HCT116 (cell line): ENCODE measurements around the gene MNAT1. TPM values are rescaled to one million over a fixed set of nuclear protein-coding genes. Genes with fewer than 3 reads are reported as not detected.

ENCODE experiments used
- ATAC-seq: fragments of 200-7000 bp; cut with Tn5 transposase; 2 replicates; pipeline ENCODE4 v1.9.1; 2020; ENCODE audit warnings: mild to moderate bottlenecking, moderate library complexity
- BruUV-seq: library from RNA; stranded (reverse); fragments of 400-500 nt; replicated peaks from 2 replicates; lab custom pipeline; 2021; lab: Mats Ljungman, UMichigan
- CTCF ChIA-PET: fragments of 300-600 bp; sonication (Branson Sonifier 250); formaldehyde crosslinking; loops from one replicate; lab custom pipeline; 2021; ENCODE audit warnings: antibody characterized with exemption; lab: Charles Lee
- POLR2A ChIA-PET: fragments of 300-600, 350-600 bp; sonication (Branson Sonifier 250); formaldehyde crosslinking; loops from one replicate; lab custom pipeline; 2021; ENCODE audit warnings: antibody characterized with exemption; lab: Charles Lee
- RAD21 ChIA-PET, 2 experiments: fragments of 300-600 bp; sonication (Branson Sonifier 250); formaldehyde crosslinking; loops; one replicate each; lab custom pipeline; 2023; ENCODE audit warnings: low total read pairs in 2 of 2; ENCODE audit not compliant: uncharacterized antibody in 2 of 2, unreplicated experiment in 2 of 2, low non-redundant PET in 1 of 2; lab: Charles Lee
- DNase-seq: peaks from one replicate; pipeline ENCODE4 v3.0.0-alpha.2; 2010; ENCODE audit warnings: low read depth, low spot score
- H2AFZ ChIP-seq: fragments of 200-600 bp; shearing (Covaris generic), sonication (generic); 2 replicates; pipeline ENCODE4 v1.6.1; 2017; ENCODE audit warnings: low read depth, mixed run types, mixed read lengths, antibody characterized with exemption, low read length; ENCODE audit not compliant: poor library complexity, severe bottlenecking
- H3K27ac ChIP-seq: 2 replicates; pipeline ENCODE4 v1.5.1; 2012; ENCODE audit warnings: low read depth, low read length
- H3K27me3 ChIP-seq: fragments of 200-600 bp; sonication (generic); 2 replicates; pipeline ENCODE4 v1.6.1; 2016; ENCODE audit warnings: mixed run types, low read length, mixed read lengths; ENCODE audit not compliant: insufficient read depth
- H3K36me3 ChIP-seq, 2 experiments: fragments of 200-500 bp in 1 of 2; fragments of 200-600 bp in 1 of 2; sonication (Bioruptor generic) in 1 of 2; sonication (generic) in 1 of 2; 2 replicates each; pipeline versions ENCODE4 v1.5.1 to v1.6.1; 2014 to 2016; ENCODE audit warnings: low read length in 2 of 2, inconsistent platforms in 1 of 2, mixed read lengths in 1 of 2, mixed run types in 1 of 2; ENCODE audit not compliant: insufficient read depth in 2 of 2, control insufficient read depth in 1 of 2
- H3K4me1 ChIP-seq, 2 experiments: fragments of 200-600 bp in 1 of 2; sonication (generic) in 1 of 2; 2 replicates each; pipeline versions ENCODE4 v1.5.1 to v1.6.1; 2012 to 2017; ENCODE audit warnings: low read length in 2 of 2, inconsistent platforms in 1 of 2, mild to moderate bottlenecking in 1 of 2, mixed read lengths in 1 of 2, mixed run types in 1 of 2, moderate library complexity in 1 of 2; ENCODE audit not compliant: insufficient read depth in 2 of 2, control insufficient read depth in 1 of 2
- H3K4me2 ChIP-seq: fragments of 200-600 bp; sonication (generic); 2 replicates; pipeline ENCODE4 v1.6.1; 2017; ENCODE audit warnings: mixed run types, low read length, mixed read lengths
- H3K4me3 ChIP-seq, 2 experiments: fragments of 200-600 bp in 1 of 2; sonication (generic) in 1 of 2; replicated peaks in 1 of 2; 2 replicates each; pipeline ENCODE4 v1.5.1; 2011 to 2016; ENCODE audit warnings: low read length in 2 of 2, control low read depth in 1 of 2, low read depth in 1 of 2, mild to moderate bottlenecking in 1 of 2, mixed read lengths in 1 of 2, mixed run types in 1 of 2
- H3K79me2 ChIP-seq: fragments of 200-600 bp; sonication (generic); 2 replicates; pipeline ENCODE4 v1.6.1; 2017; ENCODE audit warnings: mild to moderate bottlenecking, mixed run types, low read length, moderate library complexity, mixed read lengths; ENCODE audit not compliant: insufficient read depth
- H3K9ac ChIP-seq: fragments of 200-600 bp; sonication (generic); 2 replicates; pipeline ENCODE4 v1.6.1; 2016; ENCODE audit warnings: low read length, mixed read lengths
- H3K9me2 ChIP-seq: fragments of 200-600 bp; sonication (generic), shearing (Covaris generic); 2 replicates; pipeline ENCODE4 v1.6.1; 2017; ENCODE audit warnings: mixed run types, mild to moderate bottlenecking, moderate library complexity; ENCODE audit not compliant: insufficient read depth
- H3K9me3 ChIP-seq, 2 experiments: fragments of 200-500 bp in 1 of 2; fragments of 200-600 bp in 1 of 2; sonication (Bioruptor generic) in 1 of 2; sonication (generic) in 1 of 2; 2 replicates each; pipeline ENCODE4 v1.6.1; 2014 to 2017; ENCODE audit warnings: low read length in 2 of 2, mixed read lengths in 2 of 2, inconsistent platforms in 1 of 2, low read depth in 1 of 2, mild to moderate bottlenecking in 1 of 2, mixed run types in 1 of 2, moderate library complexity in 1 of 2; ENCODE audit not compliant: control insufficient read depth in 1 of 2, insufficient read depth in 1 of 2
- H4K20me1 ChIP-seq: fragments of 200-600 bp; sonication (generic), shearing (Covaris generic); 2 replicates; pipeline ENCODE4 v1.6.1; 2017; ENCODE audit warnings: mixed run types, mild to moderate bottlenecking, moderate library complexity; ENCODE audit not compliant: insufficient read depth
- CBX3 ChIP-seq: IDR thresholded peaks from 2 replicates; pipeline ENCODE4 v1.6.1; 2012; ENCODE audit warnings: low read depth
- ELF1 ChIP-seq: IDR thresholded peaks from 2 replicates; pipeline ENCODE4 v1.6.1; 2012; ENCODE audit warnings: low read depth, borderline replicate concordance
- EZH2phosphoT487 ChIP-seq: fragments of 200-600 bp; IDR thresholded peaks from 2 replicates; pipeline ENCODE4 v1.6.1; 2018; ENCODE audit warnings: antibody characterized with exemption, borderline replicate concordance
- FOSL1 ChIP-seq: IDR thresholded peaks from 2 replicates; pipeline ENCODE4 v1.6.1; 2012; ENCODE audit warnings: low read depth
- MAX ChIP-seq: IDR thresholded peaks from 2 replicates; pipeline ENCODE4 v1.6.1; 2012
- POLR2AphosphoS5 ChIP-seq: IDR thresholded peaks from 2 replicates; pipeline ENCODE4 v1.6.1; 2011; ENCODE audit warnings: mild to moderate bottlenecking, low read depth, low read length, moderate library complexity
- RAD21 ChIP-seq: IDR thresholded peaks from 2 replicates; pipeline ENCODE4 v1.6.1; 2012; ENCODE audit warnings: low read depth, mild to moderate bottlenecking
- SIN3A ChIP-seq: IDR thresholded peaks from 2 replicates; pipeline ENCODE4 v1.6.1; 2012; ENCODE audit warnings: low read depth
- SP1 ChIP-seq: IDR thresholded peaks from 2 replicates; pipeline ENCODE4 v1.6.1; 2012; ENCODE audit warnings: low read depth
- SRF ChIP-seq: IDR thresholded peaks from 2 replicates; pipeline ENCODE4 v1.6.1; 2012; ENCODE audit warnings: low read depth
- YY1 ChIP-seq: IDR thresholded peaks from 2 replicates; pipeline ENCODE4 v1.6.1; 2011; ENCODE audit warnings: low read length, low read depth, moderate library complexity, mild to moderate bottlenecking; ENCODE audit not compliant: insufficient replicate concordance; ENCODE audit errors: extremely low read depth
- ZFX ChIP-seq: fragments of 450-650 bp; IDR thresholded peaks from 2 replicates; pipeline ENCODE4 v1.6.1; 2017
- ZNF274 ChIP-seq: fragments of 200-500 bp; sonication (Bioruptor generic); IDR thresholded peaks from 2 replicates; pipeline ENCODE4 v1.6.1; 2014; ENCODE audit warnings: mild to moderate bottlenecking, low read depth, low read length, inconsistent platforms
- intact Hi-C: fragments of 100-400 bp; cut with micrococcal nuclease; formaldehyde crosslinking; loops from 2 replicates; pipeline ENCODE4 v1.10.0; 2022
- total RNA-seq: library from RNA; stranded (reverse); gene quantifications from one replicate; pipeline ENCODE4 v1.2.1, GENCODE V29; 2021; ENCODE audit not compliant: unreplicated experiment
- TF ChIP-seq, protein P1 (sequence below): IDR thresholded peaks from 2 replicates; pipeline ENCODE4 v1.6.1; 2012; ENCODE audit warnings: low read depth
- TF ChIP-seq, protein P2 (sequence below), 3 experiments: fragments of 200-600 bp in 1 of 3; sonication (generic) in 1 of 3; IDR thresholded peaks in 2 of 3; conservative IDR thresholded peaks in 1 of 3; 2 replicates each; pipeline ENCODE4 v1.5.1; 2012 to 2017; ENCODE audit warnings: low read depth in 2 of 3, low read length in 2 of 3, antibody characterized with exemption in 1 of 3, borderline replicate concordance in 1 of 3, control low read depth in 1 of 3, mild to moderate bottlenecking in 1 of 3, mixed read lengths in 1 of 3, mixed run types in 1 of 3, moderate library complexity in 1 of 3; ENCODE audit not compliant: insufficient read depth in 1 of 3

Gene MNAT1
- total RNA-seq, 1 experiment from 2014 or later: 49.3 TPM

GRCh38 chr14:60922050-60922449 lies 187.5 kb downstream of the MNAT1 start:
- TF ChIP-seq FOSL1 (no peak), CBX3 (no peak), EZH2phosphoT487 (no peak), SP1 (no peak), SRF (no peak), ZFX (no peak), RAD21 (no peak), SIN3A (no peak), YY1 (no peak), ZNF274 (no peak), MAX (no peak), ELF1 (no peak), POLR2AphosphoS5 (no peak)
- TF ChIP-seq, protein P1, sequence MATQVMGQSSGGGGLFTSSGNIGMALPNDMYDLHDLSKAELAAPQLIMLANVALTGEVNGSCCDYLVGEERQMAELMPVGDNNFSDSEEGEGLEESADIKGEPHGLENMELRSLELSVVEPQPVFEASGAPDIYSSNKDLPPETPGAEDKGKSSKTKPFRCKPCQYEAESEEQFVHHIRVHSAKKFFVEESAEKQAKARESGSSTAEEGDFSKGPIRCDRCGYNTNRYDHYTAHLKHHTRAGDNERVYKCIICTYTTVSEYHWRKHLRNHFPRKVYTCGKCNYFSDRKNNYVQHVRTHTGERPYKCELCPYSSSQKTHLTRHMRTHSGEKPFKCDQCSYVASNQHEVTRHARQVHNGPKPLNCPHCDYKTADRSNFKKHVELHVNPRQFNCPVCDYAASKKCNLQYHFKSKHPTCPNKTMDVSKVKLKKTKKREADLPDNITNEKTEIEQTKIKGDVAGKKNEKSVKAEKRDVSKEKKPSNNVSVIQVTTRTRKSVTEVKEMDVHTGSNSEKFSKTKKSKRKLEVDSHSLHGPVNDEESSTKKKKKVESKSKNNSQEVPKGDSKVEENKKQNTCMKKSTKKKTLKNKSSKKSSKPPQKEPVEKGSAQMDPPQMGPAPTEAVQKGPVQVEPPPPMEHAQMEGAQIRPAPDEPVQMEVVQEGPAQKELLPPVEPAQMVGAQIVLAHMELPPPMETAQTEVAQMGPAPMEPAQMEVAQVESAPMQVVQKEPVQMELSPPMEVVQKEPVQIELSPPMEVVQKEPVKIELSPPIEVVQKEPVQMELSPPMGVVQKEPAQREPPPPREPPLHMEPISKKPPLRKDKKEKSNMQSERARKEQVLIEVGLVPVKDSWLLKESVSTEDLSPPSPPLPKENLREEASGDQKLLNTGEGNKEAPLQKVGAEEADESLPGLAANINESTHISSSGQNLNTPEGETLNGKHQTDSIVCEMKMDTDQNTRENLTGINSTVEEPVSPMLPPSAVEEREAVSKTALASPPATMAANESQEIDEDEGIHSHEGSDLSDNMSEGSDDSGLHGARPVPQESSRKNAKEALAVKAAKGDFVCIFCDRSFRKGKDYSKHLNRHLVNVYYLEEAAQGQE: no peak
- TF ChIP-seq, protein P2, sequence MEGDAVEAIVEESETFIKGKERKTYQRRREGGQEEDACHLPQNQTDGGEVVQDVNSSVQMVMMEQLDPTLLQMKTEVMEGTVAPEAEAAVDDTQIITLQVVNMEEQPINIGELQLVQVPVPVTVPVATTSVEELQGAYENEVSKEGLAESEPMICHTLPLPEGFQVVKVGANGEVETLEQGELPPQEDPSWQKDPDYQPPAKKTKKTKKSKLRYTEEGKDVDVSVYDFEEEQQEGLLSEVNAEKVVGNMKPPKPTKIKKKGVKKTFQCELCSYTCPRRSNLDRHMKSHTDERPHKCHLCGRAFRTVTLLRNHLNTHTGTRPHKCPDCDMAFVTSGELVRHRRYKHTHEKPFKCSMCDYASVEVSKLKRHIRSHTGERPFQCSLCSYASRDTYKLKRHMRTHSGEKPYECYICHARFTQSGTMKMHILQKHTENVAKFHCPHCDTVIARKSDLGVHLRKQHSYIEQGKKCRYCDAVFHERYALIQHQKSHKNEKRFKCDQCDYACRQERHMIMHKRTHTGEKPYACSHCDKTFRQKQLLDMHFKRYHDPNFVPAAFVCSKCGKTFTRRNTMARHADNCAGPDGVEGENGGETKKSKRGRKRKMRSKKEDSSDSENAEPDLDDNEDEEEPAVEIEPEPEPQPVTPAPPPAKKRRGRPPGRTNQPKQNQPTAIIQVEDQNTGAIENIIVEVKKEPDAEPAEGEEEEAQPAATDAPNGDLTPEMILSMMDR (IDR thresholded peaks at IDR 0.05 in 2 of 3, conservative IDR thresholded peaks at IDR 0.05 in 1 of 3; ENCODE audit: borderline replicate concordance in 1 of 3, insufficient read depth in 1 of 3, low read depth in 2 of 3, low read length in 2 of 3): no peak
- TF ChIP-seq, all 23 proteins: peak for 0
- Histone ChIP-seq H3K4me3 (no peak overlapping the region), H3K9me2 (no peaks in the 10 kb centered on the region), H3K9me3 (no peaks in the 10 kb centered on the region), H3K27ac (no peak overlapping the region), H3K36me3 (no peaks in the 10 kb centered on the region), H4K20me1 (no peaks in the 10 kb centered on the region), H3K4me1 (no peaks in the 10 kb centered on the region), H3K27me3 (no peaks in the 10 kb centered on the region), H3K4me2 (no peak overlapping the region), H3K9ac (no peak overlapping the region), H3K79me2 (no peaks in the 10 kb centered on the region; the same call in 1 of the 2 replicates), H2AFZ (no peak overlapping the region)
- CTCF ChIA-PET: no interaction called here
- DNase-seq (no peak), ATAC-seq (no peak)
- intact Hi-C loops: no loop called here
- POLR2A ChIA-PET: no interaction called here
- RAD21 ChIA-PET: no interaction called here
- BruUV-seq: no TSS peak
